RWPE1 (cell line): ENCODE data around the gene DYNC1I1.

Experiments
- CTCF ChIA-PET: fragments of 350-600 bp; sonication (Branson Sonifier 250); formaldehyde crosslinking; extraction: SDS; loops from one replicate; lab custom pipeline; 2021; lab: Yijun Ruan, JAX
- POLR2A ChIA-PET: fragments of 400-600 bp; formaldehyde crosslinking; extraction: SDS; loops from one replicate; lab custom pipeline; 2020; ENCODE audit warnings: antibody characterized with exemption; ENCODE audit not compliant: low non-redundant PET; lab: Yijun Ruan, JAX
- DNase-seq: peaks from one replicate; pipeline ENCODE4 v3.0.0; 2012; ENCODE audit warnings: low spot score
- H3K27ac ChIP-seq: fragments of 450-650 bp; 2 replicates; pipeline ENCODE4 v1.5.1; 2017
- TF ChIP-seq, protein P1 (sequence below): fragments of 450-650 bp; conservative IDR thresholded peaks from 2 replicates; pipeline ENCODE4 v1.5.1; 2017; ENCODE audit warnings: low read depth, mild to moderate bottlenecking

DYNC1I1 gene

DNA sequence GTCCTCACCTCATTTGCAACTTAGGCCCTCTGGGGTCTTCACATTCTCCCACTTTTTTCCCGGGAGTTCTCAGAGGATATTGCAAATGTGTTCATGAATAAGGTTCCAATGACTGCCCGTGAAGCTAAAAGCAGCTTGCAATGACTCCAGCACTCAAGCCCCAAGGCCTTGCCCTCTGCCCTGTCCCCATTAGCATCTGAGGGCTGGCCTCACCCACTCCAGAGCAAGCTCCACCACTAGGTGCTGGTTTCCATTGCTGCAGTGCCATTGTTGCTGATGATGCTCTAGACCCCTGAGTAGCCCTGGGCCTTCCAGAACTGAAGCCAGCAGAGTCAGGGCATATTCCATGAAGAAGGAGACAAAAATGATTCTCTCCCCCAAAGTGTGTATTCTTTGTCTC lies 236.8 kb downstream of the DYNC1I1 start:
- no peak overlapping the region for H3K27ac ChIP-seq
- no peak for DNase-seq
- CTCF ChIA-PET = no interaction called here
- POLR2A ChIA-PET = no interaction called here
- TF ChIP-seq, protein P1, sequence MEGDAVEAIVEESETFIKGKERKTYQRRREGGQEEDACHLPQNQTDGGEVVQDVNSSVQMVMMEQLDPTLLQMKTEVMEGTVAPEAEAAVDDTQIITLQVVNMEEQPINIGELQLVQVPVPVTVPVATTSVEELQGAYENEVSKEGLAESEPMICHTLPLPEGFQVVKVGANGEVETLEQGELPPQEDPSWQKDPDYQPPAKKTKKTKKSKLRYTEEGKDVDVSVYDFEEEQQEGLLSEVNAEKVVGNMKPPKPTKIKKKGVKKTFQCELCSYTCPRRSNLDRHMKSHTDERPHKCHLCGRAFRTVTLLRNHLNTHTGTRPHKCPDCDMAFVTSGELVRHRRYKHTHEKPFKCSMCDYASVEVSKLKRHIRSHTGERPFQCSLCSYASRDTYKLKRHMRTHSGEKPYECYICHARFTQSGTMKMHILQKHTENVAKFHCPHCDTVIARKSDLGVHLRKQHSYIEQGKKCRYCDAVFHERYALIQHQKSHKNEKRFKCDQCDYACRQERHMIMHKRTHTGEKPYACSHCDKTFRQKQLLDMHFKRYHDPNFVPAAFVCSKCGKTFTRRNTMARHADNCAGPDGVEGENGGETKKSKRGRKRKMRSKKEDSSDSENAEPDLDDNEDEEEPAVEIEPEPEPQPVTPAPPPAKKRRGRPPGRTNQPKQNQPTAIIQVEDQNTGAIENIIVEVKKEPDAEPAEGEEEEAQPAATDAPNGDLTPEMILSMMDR = no peak

DNA sequence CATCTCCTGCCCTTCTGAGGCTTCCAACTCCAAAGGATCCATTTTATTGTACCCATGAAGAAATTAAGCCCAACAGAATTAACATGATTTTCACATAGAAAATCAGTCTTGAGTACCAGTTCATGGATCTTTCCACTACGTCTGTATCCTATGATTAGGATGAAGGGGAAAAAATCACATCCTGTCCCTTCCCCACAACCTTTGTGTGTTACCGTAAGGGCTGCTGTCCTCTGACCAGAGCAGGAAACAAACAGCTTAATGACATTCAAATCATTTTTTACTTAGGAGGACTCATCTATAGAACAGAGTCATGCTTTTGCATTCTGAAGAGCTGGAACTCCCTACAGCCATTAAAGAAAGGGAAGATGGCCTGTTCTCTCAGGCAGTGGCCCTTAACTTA lies 241.5 kb downstream of the DYNC1I1 start:
- TF ChIP-seq, protein P1 = no peak
- ChIA-PET POLR2A (no interaction called here), CTCF (interaction anchor here (0.5 kb wide), 1 partner anchor 21 kb away, joined by 3 read pairs; no protein-coding TSS in a partner anchor)
- DNase-seq = no peak
- no peak overlapping the region for H3K27ac ChIP-seq

DNA sequence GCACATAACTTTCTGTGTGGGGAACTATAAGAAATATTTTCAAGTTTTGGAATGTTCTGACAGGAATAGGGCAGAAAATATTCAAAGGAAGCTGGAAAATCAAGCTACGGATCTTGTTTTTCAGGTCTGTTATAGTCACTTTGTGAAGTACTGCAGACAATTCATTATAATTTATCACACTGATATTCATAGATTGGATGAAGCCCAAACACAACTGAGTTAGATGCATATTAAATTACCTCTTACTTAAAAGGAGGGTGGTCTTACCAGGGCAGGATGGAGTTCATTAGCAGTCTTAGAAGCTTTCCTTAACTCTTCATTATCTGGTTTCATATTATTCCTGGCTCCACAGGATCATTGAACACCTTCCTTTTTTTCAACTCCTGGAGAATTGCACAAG lies 242.3 kb downstream of the DYNC1I1 start:
- CTCF ChIA-PET = no interaction called here
- POLR2A ChIA-PET = no interaction called here
- H3K27ac ChIP-seq = no peak overlapping the region
- TF ChIP-seq, protein P1 = no peak
- no peak for DNase-seq

DNA sequence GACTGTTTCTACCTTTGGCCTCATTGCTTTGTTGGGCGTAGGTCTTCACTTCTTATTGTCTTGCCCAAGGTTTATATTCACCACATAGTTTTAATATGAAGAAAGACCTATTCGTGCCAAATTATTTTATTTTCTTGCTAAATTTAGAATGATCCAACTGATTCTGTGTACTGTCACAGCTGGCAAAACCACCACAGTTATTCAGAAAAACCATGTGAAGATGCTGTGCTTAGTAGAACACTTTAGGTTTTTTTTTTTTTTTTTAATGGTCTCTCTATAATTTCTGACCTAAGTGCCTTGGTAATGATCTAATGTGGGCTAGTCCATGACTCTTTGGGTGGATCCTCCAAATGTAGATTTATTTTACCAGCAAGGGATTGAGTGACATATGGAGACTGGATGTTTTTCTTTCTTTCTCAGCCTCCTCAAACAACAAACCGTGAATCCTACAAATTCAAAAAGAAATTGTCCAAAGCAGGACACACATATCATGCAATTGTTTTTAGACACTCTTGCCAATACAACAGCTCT lies 243.8 kb downstream of the DYNC1I1 start:
- ChIA-PET POLR2A (no interaction called here), CTCF (no interaction called here)
- no peak overlapping the region for H3K27ac ChIP-seq
- no peak for DNase-seq
- TF ChIP-seq, protein P1 = no peak

DNA sequence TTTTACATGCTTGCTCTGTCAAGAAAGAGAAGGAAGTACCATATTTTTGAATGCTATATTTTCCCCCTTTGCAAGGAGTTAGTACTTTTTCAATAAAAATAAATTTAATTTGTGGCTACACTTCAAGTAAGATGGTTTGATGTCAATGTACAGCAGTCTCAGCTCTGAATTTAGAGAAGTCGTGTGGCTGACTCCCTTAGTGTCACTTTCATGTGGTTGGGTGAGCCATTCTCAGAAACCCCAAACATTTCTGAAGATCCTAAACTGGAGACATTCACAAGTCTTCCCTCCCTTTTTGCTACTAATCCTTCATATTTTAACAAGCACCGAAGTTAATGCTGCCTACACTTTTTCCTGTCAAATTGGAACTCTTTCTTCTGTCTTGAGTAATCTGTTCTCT lies 244.4 kb downstream of the DYNC1I1 start:
- no peak overlapping the region for H3K27ac ChIP-seq
- CTCF ChIA-PET = no interaction called here
- TF ChIP-seq, protein P1 = no peak
- DNase-seq = no peak
- POLR2A ChIA-PET = no interaction called here

DNA sequence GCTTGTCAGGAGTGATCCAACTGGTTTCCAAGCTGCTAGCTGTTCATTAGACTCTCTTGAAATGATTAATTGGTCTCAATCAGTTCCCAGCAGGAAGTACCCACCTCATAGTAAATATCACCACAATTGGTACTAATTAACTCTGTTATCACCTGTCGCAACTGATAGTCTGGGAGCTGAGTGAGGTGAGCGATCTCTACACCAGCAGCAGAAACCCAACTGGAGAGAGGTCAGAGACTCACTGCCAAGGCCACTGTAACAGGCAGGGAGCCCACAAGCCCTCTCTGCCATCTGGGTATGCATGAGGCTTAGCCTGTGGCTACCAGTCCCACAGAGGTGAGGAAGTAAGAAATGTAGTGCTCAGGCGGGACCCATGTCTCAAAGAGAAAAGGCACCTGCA lies 245.5 kb downstream of the DYNC1I1 start:
- POLR2A ChIA-PET = interaction anchor here (0.6 kb wide), 1 partner anchor 183 kb away, joined by 13 read pairs; no protein-coding TSS in a partner anchor
- H3K27ac ChIP-seq = no peak overlapping the region
- no peak for DNase-seq
- CTCF ChIA-PET = no interaction called here
- TF ChIP-seq, protein P1 = no peak
